Effector CD4-positive, alpha-beta T cell (primary cell): ENCODE data around the gene TRIM7.

Source experiments
- DNase-seq: peaks from one replicate; pipeline ENCODE4 v3.0.0-alpha.2; 2020

TRIM7 gene

DNA sequence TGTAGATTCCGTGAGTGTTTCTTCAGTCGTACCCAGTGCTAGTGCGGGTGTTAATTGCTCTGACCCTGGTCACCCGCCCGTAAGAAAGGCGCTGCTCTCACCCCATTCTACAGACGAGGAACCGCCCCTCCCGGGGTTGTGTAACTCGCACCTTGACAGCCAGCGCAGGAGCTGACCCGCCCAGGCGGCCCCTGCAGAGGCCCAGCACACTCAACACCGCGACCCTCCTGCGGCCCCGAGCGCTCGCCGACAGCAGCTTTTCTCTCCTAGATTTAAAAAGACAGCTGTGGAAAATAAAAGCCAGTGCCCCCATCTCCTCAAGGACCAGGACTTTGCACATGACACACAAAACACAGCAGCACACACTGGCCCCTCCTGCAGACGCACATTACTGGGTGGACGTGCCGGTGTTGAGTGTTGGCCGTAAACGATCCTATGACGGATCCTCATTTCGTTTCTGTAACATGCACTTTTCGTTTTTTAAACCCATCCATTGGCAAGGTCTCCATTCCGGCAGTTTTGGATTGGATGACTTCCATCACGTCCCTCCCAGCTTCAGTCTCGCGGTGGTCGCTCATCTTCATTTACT, 34.7 kb downstream of the TRIM7 start:
- no peak for DNase-seq

DNA sequence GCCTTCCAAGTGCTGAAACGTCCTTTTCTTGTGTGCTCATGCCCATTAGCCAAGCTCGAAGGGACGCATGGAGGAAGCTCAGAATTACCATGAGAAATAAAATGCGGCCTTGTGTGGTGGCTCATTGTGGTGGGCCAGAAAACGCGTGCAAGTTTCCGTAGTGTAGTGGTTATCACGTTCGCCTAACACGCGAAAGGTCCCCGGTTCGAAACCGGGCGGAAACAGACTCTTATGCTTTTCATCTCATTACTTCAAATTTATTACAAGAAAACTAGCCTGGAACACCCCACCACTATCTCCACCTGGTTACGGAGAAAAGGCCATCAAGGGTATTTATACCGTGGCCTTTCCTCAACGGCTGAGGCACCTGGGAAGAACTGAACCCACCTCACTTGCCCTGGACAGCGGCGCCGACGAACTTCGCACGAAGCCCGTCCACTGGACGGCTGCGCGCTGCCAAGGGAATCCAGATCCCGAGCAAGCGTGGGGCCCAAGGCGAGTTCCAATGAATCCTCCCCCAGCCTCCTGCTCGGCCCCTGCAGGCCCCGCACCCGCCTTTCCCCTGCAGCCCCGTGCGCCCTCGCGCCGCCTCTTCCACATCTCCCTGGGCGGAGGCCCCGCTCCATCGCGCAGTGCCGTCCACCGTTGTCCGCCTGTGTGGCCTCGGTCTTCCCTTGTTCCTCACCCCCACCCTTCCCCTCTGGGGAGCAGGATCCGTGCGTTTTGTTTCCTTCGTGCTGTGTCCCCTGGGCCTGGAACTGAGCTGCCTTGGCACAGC, 35.3 kb downstream of the TRIM7 start:
- peak; percentile 56 for DNase-seq

DNA sequence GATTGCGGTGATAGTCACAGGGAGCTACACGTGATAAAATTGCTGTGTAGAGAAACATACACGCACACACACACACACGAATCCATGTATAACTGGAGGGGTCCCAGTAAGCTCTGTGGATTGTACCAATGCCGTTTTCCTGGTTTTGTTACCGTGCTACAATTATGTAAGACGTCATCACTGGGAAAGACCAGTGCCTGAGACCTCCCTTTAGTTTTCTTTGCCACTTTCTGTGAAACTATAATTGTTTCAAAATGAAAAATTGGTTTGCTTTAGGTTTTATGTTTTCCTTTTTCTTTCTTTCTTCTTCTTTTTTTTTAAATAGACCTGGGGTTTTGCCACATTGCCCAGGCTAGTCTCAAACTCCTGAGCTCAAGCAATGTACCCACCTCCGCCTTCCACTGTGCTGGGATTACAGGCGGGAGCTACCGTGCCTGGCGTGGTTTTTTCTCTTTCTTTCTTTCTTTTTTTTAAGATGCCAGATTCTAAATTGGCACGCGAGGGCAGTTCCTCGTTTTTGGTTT, 36.3 kb downstream of the TRIM7 start:
- DNase-seq, result no peak

DNA sequence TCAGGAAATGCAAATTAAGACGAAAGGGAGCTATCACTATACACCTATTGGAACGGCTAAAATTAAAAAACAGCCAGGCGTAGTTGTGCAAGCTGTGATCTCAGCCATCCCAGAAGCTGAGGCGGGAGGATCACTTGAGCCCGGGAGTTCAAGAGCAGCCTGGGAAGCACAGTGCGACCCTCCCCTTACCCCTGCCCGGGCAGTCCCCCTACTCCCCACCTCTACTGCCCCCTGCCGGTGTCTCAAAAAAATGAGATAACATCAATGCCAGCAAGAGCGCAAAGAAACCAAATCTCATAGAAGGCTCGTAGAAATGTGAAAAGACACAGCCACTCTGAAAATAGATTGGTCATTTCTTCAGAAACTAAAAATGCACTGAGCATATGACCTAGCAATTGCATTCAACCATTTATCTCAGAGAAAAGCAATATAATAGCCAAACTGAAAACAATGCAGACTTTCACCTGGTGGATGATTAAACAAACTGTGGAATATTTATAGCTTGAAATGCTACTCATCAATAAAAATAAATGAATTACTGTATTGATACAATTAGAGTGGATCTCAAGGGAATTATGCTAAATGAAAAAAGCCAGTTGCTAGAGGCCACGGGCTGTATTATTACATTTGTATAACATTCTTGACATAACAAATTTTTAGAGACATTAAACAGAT, 37.0 kb downstream of the TRIM7 start:
- no peak for DNase-seq

DNA sequence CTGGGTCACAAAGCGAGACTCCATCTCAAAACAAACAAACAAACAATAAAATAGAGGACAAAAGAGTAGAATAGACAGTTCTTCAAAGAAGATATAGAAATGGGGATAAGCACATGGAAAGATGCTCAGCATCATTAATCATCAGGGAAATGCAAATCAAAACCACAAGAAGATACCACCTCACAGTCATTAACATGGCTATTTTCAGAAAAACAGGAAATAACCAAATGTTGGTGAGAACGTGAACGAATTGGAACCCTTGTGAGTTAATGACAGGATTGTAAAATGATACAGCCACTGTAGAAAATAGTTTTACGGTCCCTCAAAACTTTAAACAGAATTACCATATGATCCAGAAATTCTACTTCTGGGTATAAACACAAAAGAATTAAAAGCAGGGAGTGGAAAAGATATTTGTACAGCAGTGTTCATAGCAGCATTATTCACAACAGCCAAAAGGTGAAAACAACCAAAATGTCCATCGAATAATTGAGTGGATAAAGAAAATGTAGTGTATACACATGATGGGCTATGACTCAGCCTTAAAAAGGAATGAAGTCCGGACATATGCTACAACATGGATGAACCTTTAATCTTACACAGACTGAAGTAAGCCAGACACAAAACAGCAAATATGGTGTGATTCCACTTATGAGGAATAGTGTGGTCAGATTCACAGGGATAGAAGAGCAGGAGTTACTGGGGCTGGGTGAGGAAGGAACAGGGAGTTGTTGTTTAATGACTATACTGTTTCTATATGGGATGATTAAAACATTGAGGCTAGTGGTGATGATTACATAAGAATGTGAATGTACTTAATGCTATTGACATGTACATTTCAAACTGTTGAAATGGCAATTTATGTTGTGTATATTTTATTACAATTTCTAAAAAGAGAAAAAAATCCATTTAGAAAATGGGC, 37.9 kb downstream of the TRIM7 start:
- no peak for DNase-seq

DNA sequence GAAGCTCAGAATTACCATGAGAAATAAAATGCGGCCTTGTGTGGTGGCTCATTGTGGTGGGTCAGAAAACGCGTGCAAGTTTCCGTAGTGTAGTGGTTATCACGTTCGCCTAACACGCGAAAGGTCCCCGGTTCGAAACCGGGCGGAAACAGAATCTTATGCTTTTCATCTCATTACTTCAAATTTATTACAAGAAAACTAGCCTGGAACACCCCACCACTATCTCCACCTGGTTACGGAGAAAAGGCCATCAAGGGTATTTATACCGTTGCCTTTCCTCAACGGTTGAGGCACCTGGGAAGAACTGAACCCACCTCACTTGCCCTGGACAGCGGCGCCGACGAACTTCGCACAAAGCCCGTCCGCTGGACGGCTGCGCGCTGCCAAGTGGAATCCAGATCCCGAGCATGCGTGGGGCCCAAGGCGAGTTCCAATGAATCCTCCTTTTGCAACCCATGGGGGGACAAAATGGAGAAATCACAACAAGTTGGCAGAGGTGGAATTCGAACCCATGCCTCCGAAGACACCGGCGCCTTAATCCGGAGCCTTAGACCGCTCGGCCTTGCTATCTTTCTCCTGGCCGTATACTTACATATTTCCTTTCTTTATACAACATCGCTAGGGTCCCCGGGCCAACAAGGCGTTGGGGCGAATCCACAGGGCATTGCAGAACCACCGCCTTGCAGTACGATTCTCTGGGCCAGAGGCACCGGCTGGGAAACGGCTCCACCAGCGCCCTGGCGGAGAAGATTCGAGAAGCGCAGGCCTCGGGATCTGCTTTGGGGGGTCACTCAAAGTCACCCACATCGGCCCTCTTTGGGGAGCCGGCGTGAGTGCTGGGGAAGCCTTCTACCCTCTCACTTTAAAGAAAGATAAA, 40.7 kb downstream of the TRIM7 start:
- no peak for DNase-seq

DNA sequence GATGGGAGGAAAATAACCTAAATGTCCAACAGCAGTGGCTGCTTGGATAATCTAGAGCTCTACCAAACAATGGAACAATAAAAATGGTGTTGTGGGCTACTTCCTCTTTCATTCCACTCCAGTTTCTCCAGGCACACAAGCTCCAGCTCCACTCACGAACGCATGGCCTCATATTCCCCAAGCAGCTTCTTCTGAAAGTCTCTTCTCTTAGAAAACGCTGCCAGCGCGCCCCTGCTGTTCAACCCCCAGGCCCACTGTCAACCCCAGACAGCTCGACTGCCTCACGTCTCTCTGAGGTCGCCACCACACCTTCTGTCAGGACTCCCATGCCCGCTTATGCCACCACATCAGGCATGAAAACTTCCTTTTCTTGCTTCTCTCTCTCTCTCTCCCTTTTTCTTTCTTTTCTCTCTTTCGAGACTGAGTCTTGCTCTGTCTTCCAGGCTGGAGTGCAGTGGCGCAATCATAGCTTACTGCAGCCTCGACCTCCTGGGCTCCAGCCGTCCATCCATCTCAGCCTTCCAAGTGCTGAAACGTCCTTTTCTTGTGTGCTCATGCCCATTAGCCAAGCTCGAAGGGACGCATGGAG, 41.4 kb downstream of the TRIM7 start:
- no peak for DNase-seq

DNA sequence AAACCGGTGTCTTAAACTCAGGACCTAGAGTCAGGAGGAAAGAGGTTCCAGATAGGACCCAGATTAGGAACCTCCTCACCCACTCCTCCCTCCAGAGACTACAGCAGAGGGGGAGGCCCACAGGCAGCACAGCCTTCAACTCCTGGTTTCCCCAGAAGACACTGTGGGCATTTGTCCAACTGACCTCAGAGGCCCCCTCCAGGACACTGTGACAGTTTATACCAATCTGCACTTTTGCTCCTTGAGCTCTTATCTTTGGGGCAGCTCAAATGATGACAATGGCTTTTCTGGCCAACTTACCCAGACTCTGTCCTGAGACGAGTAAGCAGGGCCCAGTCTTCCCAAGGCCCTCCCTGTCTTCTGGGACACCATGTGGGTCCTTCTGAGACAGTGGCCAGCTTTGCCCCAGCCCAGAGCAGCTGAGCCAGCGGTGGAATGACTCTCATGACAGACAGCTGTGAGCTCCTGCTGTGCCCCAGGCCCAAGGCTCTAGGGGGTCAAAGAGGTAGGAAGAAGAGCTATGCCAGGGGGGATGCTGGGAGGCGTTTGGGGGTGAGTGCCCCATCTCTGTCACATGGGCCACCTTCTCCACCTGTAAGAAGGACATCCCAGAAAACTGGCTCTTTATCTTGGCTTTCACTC, 43.3 kb downstream of the TRIM7 start:
- DNase-seq, result no peak

DNA sequence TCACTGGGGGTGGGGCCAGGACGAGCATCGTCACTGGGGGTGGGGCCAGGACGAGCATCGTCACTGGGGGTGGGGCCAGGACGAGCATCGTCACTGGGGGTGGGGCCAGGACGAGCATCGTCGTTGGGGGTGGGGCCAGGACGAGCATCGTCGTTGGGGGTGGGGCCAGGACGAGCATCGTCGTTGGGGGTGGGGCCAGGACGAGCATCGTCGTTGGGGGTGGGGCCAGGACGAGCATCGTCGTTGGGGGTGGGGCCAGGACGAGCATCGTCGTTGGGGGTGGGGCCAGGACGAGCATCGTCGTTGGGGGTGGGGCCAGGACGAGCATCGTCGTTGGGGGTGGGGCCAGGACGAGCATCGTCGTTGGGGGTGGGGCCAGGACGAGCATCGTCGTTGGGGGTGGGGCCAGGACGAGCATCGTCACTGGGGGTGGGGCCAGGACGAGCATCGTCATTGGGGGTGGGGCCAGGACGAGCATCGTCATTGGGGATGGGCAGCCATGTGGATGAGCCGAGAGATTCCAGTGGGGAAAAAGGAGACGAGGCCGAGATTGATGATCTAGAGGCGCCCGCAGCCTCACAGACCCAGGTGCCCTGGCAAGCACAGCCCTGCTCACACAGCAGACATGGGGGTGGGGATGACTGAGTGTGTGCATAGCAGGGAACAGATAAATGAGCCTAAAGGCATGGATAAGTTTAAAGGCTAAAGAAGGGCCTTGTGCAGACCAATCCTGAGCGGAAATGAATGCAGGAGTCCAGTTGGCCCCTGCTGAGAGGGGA, 44.1 kb downstream of the TRIM7 start:
- peak; percentile 42 for DNase-seq

DNA sequence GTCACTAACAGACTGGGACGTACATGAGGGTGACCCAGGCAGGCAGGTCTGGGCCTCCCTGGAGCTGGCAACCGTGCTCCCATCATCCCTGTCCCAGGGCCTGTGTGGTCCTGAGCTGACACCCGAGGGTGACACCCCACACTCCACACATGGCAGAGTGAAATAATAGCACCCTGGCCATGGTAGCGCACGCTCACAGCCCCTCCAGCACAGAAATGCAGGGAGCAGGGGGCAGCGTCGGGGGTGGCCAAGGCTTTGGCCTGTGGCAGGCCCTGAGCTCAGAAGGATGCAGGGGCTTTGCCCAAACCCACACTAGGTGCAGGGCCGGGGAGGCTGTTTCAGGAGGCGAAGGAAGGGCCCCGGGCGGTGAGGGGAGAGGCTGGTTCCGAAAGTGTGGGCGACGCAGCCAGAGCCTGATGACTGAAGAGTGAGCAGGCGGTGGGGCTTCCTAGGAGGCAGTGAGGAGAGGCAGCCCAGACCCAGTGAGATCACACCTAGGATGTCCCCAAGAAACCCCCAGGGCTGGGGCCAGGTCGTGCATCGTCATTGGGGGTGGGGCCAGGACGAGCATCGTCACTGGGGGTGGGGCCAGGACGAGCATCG, 44.7 kb downstream of the TRIM7 start:
- peak; percentile 76 for DNase-seq

DNA sequence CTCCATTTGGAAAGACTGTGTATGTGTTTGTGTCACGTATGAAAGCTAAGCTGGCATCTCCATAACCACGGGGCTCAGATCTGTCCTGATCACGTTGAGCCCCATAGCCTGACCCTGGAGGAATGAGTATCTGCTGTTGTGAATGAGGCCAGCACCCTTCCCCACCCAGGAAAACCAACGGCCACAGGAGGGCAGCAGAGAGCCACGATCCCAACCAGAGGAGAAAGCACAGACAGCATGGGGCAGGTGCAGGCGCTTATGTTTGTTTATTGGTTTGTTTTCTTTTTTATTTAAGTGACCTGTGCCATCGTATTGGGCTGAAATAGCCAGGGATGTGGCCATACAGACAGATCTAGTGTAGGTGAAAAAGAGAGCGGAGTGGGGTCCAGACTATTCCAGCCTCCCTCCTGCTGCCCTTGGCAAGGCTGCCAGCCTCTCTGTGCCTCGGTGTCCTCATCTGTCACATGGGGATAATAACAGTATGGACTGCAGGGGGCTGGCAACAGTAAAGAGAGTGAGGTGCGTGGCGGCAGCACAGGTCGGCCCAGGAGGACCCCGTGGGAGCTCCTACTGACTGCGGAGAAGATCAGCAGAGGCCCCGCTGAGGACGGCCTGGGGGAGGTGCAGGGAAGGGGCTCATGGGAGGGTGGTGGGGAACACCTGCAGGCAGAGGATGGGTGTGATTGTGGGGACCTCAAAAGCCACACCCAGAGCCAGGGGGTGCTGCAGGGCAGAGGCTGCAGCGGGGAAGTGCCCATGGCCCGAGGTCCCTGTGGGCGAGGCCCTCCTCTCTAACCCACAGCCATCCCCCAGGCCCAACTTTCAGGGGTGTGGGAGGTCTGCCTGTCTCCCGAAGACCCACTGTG, 45.5 kb downstream of the TRIM7 start:
- DNase-seq, result peak; percentile 93

DNA sequence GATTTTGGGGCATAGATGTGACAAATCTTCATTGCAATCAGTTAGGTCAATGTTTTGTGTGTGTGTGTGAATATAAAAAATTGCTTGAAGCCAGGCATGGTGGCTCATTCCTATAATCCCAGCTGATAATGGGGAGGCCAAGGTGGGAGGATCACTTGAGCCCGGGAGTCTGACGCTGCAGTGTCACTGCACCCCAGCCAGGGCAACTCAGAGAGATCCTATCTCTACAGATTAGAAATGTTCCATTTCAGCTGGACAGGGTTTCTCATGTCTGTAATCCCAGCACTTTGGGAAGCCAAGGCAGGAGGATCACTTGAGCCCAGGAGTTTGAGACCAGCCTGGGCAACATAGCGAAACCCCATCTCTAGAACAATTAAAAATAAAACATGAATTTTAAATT, 46.1 kb downstream of the TRIM7 start:
- no peak for DNase-seq

DNA sequence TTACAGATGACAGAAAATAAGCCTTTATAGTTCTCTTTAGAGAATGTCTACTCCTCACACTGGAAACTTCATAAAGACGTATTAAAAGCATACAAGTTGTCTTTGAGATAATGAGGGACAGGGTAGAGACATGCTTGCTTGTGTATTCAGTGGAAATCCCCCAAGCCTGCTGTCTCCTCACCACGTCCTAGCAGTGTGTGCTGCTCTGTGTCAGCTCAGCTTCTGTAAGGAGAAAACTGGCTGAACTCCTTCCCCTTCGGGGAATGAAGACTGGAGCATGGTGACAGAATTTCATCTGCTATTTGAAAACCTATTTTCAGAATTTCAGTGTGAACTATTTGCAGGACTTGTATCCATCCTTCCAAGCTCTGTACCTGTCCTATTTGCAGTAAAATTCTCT, 48.2 kb downstream of the TRIM7 start:
- no peak for DNase-seq

DNA sequence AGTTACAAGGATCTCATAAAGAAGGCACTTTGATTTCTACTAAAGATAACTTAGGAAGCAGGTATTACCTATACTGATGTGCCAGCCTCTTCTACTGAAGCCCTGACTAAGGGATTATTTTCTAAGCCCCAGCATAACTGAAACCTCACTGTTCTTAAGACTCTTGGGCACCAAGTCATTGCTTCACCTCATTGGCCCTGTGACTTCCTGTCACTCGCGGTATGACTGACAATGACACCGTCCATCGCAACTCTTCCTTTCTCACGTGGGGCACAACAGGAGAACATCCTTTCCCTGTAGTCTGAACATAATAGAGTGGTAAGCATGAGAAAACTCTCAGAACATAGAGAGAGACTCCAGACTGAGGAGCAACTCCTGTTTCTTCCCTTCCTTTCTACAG, 51.2 kb downstream of the TRIM7 start:
- DNase-seq, result no peak

DNA sequence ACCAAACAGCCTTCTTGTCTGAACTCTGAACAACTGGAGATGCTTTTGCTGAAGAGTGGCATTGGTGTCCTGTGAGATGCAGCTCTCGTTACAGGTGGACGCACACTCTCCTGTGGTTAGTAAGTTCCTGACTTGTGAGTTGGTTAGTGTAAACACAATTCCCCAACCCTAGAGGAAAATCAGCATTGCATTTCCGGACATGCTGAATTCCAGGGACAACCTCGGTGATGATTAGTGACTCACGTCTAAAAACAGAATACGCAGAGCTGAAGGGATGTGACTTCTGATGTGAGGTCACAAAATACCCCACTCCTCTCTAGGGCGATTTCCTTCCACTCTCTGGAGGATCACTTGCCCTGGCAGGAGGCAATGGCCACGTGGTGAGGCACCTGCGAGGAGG, 52.6 kb downstream of the TRIM7 start:
- DNase-seq, result no peak

DNA sequence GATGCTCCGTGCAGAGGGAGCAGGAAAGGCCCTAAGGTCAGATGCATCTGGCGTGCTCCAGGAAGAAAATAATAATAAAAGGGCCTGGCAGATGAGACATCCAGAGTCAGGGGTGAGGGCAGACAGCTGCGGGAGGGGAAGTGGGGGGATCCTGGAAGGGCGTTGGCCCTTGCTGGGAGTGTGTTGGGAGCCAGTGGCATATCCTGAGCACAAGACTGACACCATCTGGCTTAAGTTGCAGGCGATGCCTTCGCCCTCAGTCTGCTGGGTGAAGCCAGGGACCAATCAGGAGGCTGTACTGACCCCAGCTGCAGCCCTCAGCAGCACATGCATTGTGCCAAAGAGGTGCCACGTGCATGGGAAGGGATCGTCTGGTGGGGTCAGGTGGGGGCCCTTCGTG, 53.9 kb downstream of the TRIM7 start:
- no peak for DNase-seq

DNA sequence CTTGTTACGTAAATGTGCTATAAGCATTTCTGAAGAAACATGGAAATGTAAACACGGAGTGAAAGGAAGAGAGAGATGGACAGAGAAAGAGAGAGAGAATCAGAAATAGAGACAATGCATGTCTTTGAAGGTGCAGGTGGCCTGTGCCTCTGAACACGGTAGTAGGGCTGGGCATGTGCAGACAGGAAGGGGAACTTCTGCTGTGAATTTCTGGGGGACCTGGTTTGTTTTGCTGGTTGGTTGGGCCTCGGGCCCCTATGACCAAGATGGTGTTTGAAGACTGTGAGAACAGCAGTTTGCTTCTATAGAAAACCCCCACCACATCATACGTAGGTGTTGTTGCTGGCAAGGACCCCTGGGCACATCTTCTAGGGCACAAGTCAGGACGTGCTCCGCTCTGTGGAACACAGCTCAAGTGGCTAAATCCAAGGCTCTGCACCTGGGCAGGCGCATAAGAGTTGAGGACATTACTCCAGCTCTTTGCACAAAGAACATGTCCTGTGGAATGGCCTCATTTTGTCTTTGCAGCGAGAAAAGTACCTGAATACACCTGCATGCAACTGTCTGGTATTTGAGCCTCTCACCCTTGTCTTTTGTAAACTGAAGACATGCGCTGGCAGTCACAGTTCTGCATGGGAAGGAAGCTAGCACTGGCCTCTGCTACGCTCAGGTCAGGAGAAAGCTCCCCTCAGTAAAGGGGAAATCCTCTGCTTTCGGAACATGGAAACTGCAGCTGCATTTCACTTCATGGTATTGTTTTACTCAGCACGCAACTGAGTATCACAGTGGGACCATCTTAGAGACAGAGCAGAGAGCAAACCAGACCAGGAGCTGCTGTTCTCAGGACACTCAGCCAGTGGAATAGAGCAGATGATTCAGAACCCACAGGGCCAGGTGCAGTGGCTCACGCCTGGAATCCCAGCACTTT, 54.9 kb downstream of the TRIM7 start:
- no peak for DNase-seq
